GM12891 (cell line): ENCODE results near the gene ELOVL6.

Experiments used
- DNase-seq: peaks from one replicate; pipeline ENCODE4 v3.0.0; 2011; ENCODE audit warnings: low spot score; ENCODE audit not compliant: insufficient read length
- FAIRE-seq: peaks from 2 replicates; lab custom pipeline; 2011; peaks lifted over from hg19 to GRCh38; lab: Jason Lieb, UNC
- PAX5 ChIP-seq: IDR thresholded peaks from 2 replicates; pipeline ENCODE4 v1.6.1; 2011; ENCODE audit warnings: low read length, moderate library complexity, mild to moderate bottlenecking; ENCODE audit not compliant: insufficient read depth, severe bottlenecking
- POLR2A ChIP-seq: IDR thresholded peaks from 2 replicates; pipeline ENCODE4 v1.6.1; 2011; ENCODE audit warnings: low read depth, low read length, control low read depth
- POLR2AphosphoS5 ChIP-seq: IDR thresholded peaks from 2 replicates; pipeline ENCODE4 v1.6.1; 2011; ENCODE audit warnings: low read depth, low read length, control low read depth
- POU2F2 ChIP-seq: IDR thresholded peaks from 2 replicates; pipeline ENCODE4 v1.6.1; 2011; ENCODE audit warnings: low read depth, mild to moderate bottlenecking, control low read depth, low read length, moderate library complexity
- SPI1 ChIP-seq: IDR thresholded peaks from 2 replicates; pipeline ENCODE4 v1.6.1; 2011; ENCODE audit warnings: low read depth, low read length, control low read depth
- TAF1 ChIP-seq: IDR thresholded peaks from 2 replicates; pipeline ENCODE4 v1.6.1; 2011; ENCODE audit warnings: low read depth, low read length, control low read depth

Gene ELOVL6

GRCh38 chr4:110075891-110076290 lies 122.5 kb downstream of the ELOVL6 start:
- FAIRE-seq (no peak), DNase-seq (no peak)
- TF ChIP-seq TAF1 (no peak), POLR2A (no peak), PAX5 (no peak), POU2F2 (no peak), SPI1 (no peak), POLR2AphosphoS5 (no peak)

GRCh38 chr4:110075083-110075738 lies 123.2 kb downstream of the ELOVL6 start:
- TF ChIP-seq PAX5, result no peak
- no peak for TF ChIP-seq TAF1
- no peak for TF ChIP-seq SPI1
- TF ChIP-seq POLR2A, result no peak
- no peak for TF ChIP-seq POLR2AphosphoS5
- peak; percentile 28 for FAIRE-seq
- DNase-seq, result no peak

GRCh38 chr4:110074570-110074969 lies 123.8 kb downstream of the ELOVL6 start:
- TF ChIP-seq SPI1, result no peak
- no peak for DNase-seq
- no peak for FAIRE-seq

DNA sequence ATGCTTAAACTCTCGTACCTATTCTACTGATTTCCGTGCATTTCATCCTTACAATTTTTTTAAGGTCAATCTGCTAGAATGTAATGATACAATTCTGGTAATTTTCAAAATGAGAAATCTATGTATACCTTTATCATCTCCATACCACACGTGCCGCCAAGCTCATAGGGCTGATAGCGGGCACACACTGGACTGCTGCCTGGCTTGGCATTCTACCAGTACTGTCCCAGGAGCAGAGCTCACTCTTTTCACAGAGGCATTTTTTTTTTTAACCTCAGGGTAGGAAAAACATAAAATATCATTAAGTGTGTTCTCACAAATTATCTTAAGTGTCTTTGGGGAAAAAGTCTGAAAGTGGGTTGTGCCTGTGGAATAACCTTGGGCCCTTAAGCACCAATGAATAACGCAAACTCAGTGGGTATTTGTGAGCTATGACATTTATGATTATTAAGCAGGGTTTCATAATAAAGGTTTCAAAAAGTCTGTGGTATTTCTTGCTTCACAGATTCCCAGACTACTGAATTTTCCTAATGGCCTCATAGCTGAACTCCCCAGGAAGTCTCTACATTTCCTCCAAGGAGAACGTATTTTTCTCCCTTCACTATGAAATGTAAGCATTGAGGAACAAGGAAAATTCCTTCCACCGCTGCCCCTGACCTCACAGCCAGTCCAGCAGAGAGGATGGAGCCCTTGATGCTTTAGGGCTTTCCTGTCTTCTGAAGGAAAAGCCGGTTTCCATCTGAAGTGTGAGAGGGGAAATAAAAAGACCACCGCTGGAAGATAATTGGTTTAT lies 125.2 kb downstream of the ELOVL6 start:
- FAIRE-seq (no peak), DNase-seq (no peak)
- TF ChIP-seq POU2F2 (no peak), TAF1 (no peak), SPI1 (no peak), POLR2A (no peak), POLR2AphosphoS5 (no peak), PAX5 (no peak)

GRCh38 chr4:110071466-110071865 lies 126.9 kb downstream of the ELOVL6 start:
- DNase-seq (no peak), FAIRE-seq (no peak)
- TF ChIP-seq POU2F2, result no peak
- no peak for TF ChIP-seq TAF1
- TF ChIP-seq PAX5, result no peak
- no peak for TF ChIP-seq SPI1
- TF ChIP-seq POLR2A, result no peak
- TF ChIP-seq POLR2AphosphoS5, result no peak

DNA sequence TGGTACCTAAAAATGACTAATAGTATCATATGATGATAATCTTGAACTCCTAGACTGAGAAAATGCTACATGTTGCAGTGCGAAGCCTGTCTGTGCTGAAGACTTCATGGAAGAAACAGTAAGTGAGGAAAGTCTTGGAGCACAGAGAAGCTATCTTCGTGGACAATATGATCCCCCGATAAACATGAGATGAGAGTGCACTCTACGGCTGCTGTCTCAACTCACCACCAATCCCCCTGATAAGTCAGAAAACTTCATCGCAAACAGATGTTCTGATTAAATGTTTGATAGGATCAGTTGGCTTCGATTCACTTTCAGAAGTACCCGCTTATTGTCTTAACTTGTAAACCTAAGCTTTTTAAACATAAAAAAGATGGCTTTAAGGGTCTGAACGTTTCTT lies 130.2 kb downstream of the ELOVL6 start:
- FAIRE-seq, result peak; percentile 50
- DNase-seq, result no peak
- TF ChIP-seq POLR2A (no peak), SPI1 (no peak), POU2F2 (no peak), TAF1 (no peak), PAX5 (no peak), POLR2AphosphoS5 (no peak)

- FAIRE-seq, result no peak
- DNase-seq, result no peak
These were observed 133.5 kb downstream of the ELOVL6 start for GRCh38 chr4:110064934-110065333.

DNA sequence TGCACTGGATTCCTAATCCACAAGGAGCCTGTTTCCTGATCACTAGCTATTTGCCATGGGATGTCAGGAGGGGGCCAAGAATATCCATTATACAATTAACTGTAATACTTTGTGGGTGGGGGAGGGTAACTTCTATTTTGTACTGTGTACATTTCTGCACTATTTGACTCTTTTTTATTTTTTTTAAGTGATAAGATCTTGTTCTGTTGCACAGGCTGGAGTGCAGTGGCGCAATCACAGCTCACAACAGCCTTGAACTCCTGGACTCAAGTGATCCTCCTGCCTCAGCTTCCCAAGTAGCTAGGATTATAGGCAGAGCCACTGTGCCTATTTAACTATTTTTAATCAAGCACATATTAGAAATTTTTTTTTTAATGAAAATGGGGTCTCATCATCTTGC lies 134.1 kb downstream of the ELOVL6 start:
- DNase-seq (no peak), FAIRE-seq (no peak)
- TF ChIP-seq POLR2AphosphoS5 (no peak), SPI1 (no peak), POLR2A (no peak)

More at GRCh38 chr4:110064934-110065333, 133.5 kb downstream of the ELOVL6 start:
- TF ChIP-seq SPI1, result no peak
- TF ChIP-seq PAX5, result no peak
- TF ChIP-seq POU2F2, result no peak
- no peak for TF ChIP-seq TAF1
- no peak for TF ChIP-seq POLR2A
- TF ChIP-seq POLR2AphosphoS5, result no peak

DNA sequence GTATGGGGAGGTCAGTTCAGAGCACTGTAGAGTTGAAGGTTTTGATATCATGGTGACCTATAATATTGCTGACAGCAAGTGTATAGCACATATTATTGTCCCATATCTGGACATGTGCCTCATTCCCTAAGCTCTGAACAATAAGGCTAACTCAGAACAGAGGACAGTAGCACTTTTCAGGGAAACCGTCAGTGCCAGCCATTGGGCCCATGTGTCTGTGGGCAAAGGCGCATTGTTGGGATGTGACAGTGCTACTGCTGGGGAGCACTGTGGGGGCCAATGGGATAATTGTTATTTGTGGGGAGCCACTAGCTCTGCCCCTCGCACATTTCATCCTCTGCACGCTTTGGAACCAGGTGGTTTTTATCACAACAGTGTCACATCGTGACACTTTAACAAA lies 136.2 kb downstream of the ELOVL6 start:
- no peak for DNase-seq
- no peak for FAIRE-seq
- TF ChIP-seq POLR2A (no peak), SPI1 (no peak), POLR2AphosphoS5 (no peak), POU2F2 (no peak), TAF1 (no peak), PAX5 (no peak)

DNA sequence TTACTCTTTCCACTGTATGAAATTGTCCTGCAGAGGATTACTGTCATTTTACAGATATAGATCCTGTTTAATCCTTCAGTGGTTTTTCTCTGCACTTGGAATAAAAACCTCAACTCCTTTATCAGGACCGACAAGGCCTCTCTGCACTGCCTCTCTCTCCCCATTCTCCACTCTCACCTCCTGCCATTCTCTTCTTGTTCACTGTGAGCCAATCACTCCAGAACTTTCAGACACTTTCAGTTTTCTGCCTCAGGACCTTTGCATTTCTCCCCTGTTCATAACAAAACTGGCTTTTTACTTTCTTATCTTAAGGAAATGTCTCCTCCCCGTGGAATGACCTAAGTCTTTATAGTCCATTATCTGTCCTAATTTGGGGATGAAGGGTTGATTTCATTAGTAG lies 137.3 kb downstream of the ELOVL6 start:
- TF ChIP-seq SPI1 (no peak), PAX5 (no peak), POLR2A (no peak), POLR2AphosphoS5 (no peak), TAF1 (no peak), POU2F2 (no peak)
- FAIRE-seq (no peak), DNase-seq (no peak)
